GM18526 (cell line): ENCODE results near the gene SLC35A3.

Experiments used
- POLR2A ChIP-seq: IDR thresholded peaks from 3 replicates; pipeline ENCODE4 v1.6.1; 2011; ENCODE audit not compliant: insufficient read length; ENCODE audit errors: extremely low read depth

The SLC35A3 gene

DNA sequence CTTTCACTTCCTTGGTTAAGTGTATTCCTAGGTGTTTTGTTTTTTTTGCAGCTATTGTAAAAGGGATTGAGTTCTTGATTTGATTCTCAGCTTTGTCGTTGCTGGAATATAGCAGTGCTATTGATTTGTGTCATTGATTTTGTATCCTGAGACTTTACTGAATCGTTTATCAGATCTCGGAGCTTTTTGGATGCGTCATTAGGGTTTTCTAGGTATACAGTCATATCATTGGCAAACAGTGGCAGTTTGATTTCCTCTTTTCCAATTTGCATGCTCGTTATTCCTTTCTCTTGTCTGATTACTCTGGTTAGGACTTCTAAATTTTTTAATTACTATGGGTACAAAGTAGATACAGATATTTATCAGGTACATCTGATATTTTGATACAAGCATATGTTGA, 75.4 kb downstream of the SLC35A3 start:
- no peak for TF ChIP-seq POLR2A

DNA sequence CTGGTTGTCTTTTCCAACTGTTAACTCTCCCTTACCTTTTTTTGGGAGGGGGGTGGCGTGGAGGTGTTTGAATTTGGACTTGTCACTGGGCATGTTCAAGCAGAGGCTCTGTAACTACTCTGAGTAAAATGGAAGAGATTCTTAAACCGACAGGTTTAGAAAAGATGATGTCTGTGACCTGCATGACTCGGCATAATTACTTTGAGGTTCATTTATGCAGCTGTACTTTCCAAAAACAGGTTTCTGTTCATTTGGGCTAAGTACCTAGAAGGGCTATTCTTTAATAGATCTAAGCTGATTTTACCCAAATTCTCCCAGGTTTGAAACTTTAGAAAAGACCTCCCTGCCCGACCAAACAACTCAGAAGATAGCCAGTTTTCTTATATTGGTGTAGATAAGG, 80.3 kb downstream of the SLC35A3 start:
- no peak for TF ChIP-seq POLR2A

- no peak for TF ChIP-seq POLR2A
Observed at GRCh38 chr1:100051401-100051800, 81.6 kb downstream of the SLC35A3 start.

DNA sequence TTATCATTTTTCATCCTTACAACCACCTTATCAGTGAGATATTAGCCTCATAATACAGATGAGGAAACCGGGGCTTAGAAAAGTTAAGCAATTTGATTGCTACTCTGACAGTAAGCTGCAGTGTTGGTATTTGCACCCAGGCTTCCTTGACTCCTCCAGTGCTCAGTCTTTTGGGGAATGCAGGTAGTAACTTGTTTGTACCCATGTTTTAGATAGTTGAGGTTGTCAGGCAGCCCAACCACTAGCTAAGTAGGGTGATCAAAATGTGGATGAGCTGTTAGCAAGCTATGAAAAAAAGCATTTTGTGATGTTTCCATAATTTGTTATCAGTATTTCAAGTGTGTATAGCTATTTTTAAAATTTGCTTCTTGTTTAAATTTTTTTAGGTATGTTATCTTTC, 82.1 kb downstream of the SLC35A3 start:
- TF ChIP-seq POLR2A: no peak

DNA sequence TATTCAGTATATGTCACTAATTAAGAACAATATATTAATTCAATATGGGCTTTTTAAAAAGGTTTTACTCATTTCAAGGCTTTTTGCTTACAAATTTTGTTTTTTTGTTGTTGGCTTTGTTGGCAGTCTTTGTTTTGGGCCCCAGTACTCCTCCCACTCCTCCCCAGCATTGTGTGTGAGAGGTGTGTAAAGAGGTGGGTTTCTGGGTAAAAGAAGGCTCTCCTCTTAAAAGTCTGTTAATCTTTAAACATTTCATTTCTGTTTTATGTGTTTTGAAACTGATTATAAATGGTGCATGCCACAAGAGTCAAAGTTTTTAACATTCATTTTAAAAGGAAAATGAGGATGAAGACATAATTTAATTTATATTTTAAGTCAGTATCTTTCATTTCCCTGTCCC, 83.3 kb downstream of the SLC35A3 start:
- TF ChIP-seq POLR2A: no peak

DNA sequence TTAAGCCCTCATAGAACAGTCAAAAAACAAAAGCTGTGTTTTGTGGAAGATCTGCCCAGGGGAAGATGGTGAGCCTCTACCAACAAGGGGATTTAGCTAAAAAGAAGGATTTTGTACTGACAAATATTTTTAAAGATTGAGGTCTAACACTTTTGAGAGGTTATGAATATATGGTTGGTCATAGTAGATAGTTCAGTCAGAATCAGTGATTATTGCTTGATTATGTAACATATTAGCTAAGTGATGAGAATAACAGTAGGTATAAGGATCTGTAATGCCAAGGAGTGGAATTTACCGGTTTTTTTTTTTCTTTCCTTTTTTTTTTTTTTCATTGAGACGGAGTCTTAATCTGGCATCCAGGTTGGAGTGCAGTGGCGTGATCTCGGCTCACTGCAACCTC, 83.9 kb downstream of the SLC35A3 start:
- no peak for TF ChIP-seq POLR2A

GRCh38 chr1:100061681-100062080, 91.9 kb downstream of the SLC35A3 start:
- TF ChIP-seq POLR2A: no peak

DNA sequence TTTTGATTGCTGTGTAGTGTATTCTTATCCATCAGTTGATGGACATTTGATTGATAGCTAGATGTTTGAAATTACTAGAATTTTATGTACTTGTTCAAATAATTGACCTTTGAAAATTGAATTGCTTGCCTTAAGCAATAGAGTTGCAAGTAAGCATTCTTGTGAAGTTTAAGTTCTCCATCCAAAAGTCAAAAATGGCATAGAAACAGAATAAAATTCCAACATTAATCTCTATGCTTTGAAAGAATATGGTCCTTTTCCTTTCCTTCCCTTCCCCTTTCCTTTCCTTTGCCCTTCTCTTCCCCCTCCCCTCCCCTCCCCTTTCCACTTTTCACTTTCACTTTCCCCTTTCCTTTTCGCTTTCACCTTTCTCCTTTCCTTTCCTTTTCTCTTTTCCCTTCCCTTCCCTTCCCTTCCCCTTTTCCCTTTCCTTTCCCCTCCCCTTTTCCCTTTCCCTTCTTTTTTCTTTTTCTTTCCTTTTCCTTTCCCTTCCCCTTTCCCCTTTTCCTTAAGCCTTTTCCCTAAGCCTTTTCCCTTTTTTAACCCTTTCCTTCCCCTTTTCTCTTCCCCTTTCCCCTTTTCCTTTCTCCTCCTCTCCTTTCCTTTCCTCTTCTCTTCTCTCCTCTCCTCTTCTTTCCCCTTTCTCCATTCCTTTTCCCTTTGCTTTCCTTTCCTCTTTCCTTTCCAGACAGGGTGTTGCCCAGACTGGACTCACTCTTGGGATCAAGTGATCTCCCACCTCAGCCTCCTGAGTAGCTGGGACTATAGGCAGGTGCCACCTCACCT, 95.6 kb downstream of the SLC35A3 start:
- no peak for TF ChIP-seq POLR2A

GRCh38 chr1:100065969-100066227, 96.1 kb downstream of the SLC35A3 start:
- TF ChIP-seq POLR2A: no peak

GRCh38 chr1:100070201-100070939, 100.6 kb downstream of the SLC35A3 start:
- no peak for TF ChIP-seq POLR2A

GRCh38 chr1:100073531-100073930, 103.7 kb downstream of the SLC35A3 start:
- TF ChIP-seq POLR2A: no peak

DNA sequence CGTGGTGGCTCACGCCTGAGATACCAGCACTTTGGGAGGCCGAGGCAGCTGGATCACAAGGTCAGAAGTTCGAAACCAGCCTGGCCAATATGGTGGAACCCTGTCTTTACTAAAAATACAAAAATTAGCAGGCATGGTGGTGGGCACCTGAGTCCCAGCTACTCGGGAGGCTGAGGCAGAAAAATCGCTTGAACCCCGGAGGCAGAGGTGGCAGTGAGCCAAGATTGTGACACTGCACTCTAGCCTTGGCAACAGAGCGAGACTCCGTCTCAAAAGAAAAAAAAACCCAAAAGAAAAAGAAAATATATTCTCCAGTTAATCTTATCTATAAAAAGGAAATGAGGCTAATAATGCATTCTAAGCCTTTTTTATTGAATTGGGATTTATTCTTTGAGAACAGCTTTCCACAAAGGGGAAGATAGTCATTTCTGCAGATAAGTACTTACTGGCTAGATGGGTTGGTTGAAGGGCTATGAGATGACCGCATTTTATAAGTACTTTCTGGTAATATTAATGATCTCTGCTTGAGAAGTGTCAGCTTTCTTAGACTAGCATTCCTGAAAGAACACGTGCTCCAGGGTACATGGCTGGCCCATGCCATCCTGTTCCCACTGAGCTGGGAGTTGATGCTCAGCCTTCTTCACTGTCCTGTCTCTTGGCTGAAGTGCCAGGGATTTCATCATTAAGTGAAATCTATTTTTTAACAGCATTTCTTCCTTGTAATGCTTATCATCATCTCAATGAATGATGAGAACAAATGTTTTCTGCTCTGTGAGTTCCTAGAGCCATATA, 105.0 kb downstream of the SLC35A3 start:
- no peak for TF ChIP-seq POLR2A

DNA sequence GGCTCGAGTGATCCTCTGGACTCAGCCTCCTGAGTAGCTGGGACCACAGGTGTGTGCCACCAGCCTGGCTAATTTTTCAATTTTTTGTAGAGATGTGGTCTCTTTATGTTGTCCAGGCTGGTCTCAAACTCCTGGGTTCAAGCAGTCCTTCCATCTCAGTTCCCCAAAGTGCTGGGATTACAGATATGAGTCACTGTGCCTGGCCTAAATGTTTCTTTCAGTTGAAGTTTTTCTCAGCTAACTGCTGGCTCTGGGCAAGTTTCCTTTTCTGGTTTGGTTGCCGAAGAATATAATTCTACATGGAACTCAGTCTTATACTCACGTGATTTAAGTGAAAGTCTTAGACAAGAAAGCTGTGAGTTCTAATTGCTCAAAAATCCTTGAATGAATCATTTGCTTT, 106.0 kb downstream of the SLC35A3 start:
- TF ChIP-seq POLR2A: no peak

- TF ChIP-seq POLR2A: no peak
Observed at GRCh38 chr1:100076319-100076718, 106.5 kb downstream of the SLC35A3 start.

DNA sequence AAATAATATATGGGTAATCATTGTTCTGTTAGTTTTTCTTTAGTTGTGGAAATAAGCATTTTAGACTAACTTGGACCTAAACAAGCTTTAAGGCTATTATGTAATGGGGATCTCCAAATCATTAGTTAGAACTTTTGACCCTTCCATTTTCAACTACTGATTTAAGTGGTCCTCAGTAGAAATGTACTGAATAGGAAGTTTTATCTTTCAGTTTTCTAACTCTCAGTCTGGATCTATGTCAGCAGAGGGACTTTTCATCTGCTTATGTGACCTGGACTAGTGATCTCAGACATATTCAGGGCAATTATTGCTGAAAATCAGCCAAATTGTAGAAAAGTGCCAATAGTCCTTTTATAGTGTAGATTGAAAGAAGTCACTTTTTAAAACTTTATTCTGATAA, 106.9 kb downstream of the SLC35A3 start:
- TF ChIP-seq POLR2A: no peak

- TF ChIP-seq POLR2A: no peak
Observed at GRCh38 chr1:100077531-100077930, 107.7 kb downstream of the SLC35A3 start.
